Large intestine (tissue), 3 donors: ENCODE results near the gene SIRT2. TPM values are rescaled to one million over a fixed set of nuclear protein-coding genes. Genes with fewer than 3 reads are reported as not detected.
"Not testable (repeated sequence)": the region's sequence is repeated elsewhere in the genome, so short reads cannot be mapped to it uniquely, and the experiment has no call there.

ENCODE experiments used
- DNase-seq, 2 donors: peaks; one replicate each; pipeline versions ENCODE4 v3.0.0 to v3.0.0-alpha.2; 2013
- H3K27ac ChIP-seq: one replicate; pipeline ENCODE4 v1.5.1; 2013; ENCODE audit warnings: low read length
- H3K27me3 ChIP-seq: 2 replicates; pipeline ENCODE4 v1.6.1; 2013; ENCODE audit warnings: low read length; ENCODE audit not compliant: control insufficient read depth, insufficient read depth
- H3K36me3 ChIP-seq: 2 replicates; pipeline ENCODE4 v1.6.1; 2013; ENCODE audit warnings: low read length; ENCODE audit not compliant: control insufficient read depth, insufficient read depth
- H3K4me1 ChIP-seq: one replicate; pipeline ENCODE4 v1.6.1; 2013; ENCODE audit warnings: low read length; ENCODE audit not compliant: control insufficient read depth, insufficient read depth
- H3K4me3 ChIP-seq: one replicate; pipeline ENCODE4 v1.5.1; 2013; ENCODE audit warnings: low read length
- H3K9me3 ChIP-seq: one replicate; pipeline ENCODE4 v1.6.1; 2013; ENCODE audit warnings: mild to moderate bottlenecking, low read depth, low read length, moderate library complexity; ENCODE audit not compliant: control insufficient read depth
- WGBS: methylation state at CpG from one replicate; pipeline ENCODE4 v1.1.5; 2013; ENCODE audit warnings: low lambda C conversion rate; ENCODE audit not compliant: insufficient coverage; 5-methylcytosine and 5-hydroxymethylcytosine counted together
- polyA plus RNA-seq: library from polyadenylated mRNA; unstranded; fragments of 120-200 nt; gene quantifications from one replicate; pipeline ENCODE4 v1.2.1, GENCODE V29; 2013

The SIRT2 gene
- polyA plus RNA-seq, 1 donor, result 60.9 TPM

DNA sequence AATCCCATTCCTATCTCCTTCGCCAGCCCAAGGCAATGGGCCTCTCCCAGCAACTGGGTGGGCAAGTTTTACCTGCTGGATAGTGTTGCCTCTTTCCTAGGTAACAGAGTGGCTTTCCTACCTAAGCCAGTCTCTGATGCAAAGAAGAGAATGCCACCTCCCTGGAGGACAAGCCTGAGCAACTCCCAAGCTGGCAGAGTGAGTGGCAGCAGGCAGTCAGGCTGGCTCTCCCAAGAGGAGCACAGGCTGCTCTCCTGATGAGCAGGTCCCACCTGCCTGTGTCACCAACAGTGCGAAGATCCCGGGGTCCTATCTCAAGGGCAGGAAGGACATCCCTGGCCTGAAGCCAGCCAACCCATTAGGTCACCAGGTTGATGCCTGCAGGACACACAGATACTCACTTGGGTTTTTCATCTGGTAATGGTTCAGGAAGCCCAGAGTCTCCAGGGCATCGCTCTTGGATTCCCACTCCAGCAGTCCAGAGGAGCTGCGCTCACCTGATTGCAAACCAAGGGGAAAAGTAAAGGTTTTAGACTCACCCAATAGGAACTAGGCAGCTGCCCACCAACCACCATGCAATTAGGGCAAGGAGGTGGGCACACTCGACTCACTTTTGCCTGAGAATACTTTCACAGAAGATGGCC, 62.3 kb downstream of the SIRT2 start:
- Histone ChIP-seq H3K4me3 (no peak overlapping the region), H3K27ac (peak overlapping the region; percentile 44), H3K9me3 (no peaks in the 10 kb centered on the region), H3K36me3 (peaks cover 67% of the 10 kb centered on the region), H3K27me3 (no peaks in the 10 kb centered on the region), H3K4me1 (peaks cover 34% of the 10 kb centered on the region)
- no CpG with 5 or more reads among the region's 6 CpGs for WGBS
- DNase-seq, result no peak

DNA sequence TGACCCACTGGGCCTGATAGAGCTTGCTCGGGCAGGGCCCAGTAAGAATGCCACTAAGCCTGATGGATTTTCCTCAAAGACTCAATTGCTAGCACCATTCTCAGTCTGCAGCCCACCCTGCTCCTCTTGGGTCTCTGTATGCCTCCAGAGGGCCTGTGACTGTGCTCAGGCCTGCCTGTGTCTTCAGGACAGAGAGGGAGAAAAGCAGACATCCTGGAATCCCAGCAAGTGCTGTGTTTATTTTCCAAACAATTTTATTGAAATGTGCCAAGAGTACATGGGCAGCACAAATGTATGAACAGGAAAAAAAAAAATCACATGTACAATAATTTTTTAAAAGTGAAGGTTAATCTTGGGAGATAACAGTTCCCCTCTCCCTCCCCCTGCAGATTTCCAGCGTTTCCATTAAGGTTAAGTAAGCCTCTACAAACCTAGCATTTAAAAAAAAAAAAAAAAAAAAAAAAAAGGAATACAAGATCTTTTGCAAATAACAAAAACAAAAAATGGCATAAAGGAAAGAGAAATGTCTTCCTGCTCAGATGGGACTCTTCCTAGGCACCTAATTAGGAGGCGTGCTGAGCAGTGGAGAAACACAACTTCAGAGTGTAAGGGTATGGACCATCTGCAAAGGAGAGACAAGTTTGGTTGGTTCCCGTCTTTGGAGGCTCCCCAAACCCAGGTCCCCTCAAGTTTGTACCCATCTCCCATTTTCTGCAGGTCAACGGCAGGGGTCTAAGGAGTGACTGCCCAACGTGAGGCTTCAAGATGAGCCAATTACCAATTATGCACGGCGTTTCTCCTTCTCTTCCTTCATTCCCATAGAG, 63.0 kb downstream of the SIRT2 start:
- Histone ChIP-seq H3K27me3 (no peaks in the 10 kb centered on the region), H3K4me3 (no peak overlapping the region), H3K9me3 (no peaks in the 10 kb centered on the region), H3K27ac (no peak overlapping the region), H3K4me1 (peaks cover 35% of the 10 kb centered on the region), H3K36me3 (peaks cover 60% of the 10 kb centered on the region)
- no CpG with 5 or more reads among the region's 8 CpGs for WGBS
- DNase-seq, result no peak

DNA sequence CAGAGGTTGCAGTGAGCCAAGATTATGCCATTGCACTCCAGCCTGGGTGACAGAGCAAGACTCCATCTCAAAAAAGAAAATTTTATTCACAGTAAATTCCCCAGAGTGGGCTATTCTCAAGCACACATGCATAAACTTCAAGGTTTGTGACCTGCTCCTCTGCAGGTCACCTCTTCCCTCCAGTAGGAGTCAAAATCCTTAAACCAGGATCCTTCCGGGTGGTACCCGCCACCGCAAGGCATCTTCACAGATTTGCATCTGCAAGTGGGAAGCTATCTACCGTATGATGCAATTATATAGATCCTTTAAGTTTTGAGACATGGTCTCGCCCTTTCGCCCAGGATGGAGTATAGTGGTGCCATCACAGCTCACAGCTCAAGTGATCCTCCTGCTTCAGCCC, 64.8 kb downstream of the SIRT2 start:
- H3K27ac ChIP-seq, result no peak overlapping the region
- no peaks in the 10 kb centered on the region for H3K27me3 ChIP-seq
- no peaks in the 10 kb centered on the region for H3K9me3 ChIP-seq
- WGBS, result no CpG with 5 or more reads among the region's 6 CpGs
- no peak for DNase-seq
- H3K4me1 ChIP-seq, result peaks cover 45% of the 10 kb centered on the region
- peaks cover 51% of the 10 kb centered on the region for H3K36me3 ChIP-seq
- H3K4me3 ChIP-seq, result no peak overlapping the region

DNA sequence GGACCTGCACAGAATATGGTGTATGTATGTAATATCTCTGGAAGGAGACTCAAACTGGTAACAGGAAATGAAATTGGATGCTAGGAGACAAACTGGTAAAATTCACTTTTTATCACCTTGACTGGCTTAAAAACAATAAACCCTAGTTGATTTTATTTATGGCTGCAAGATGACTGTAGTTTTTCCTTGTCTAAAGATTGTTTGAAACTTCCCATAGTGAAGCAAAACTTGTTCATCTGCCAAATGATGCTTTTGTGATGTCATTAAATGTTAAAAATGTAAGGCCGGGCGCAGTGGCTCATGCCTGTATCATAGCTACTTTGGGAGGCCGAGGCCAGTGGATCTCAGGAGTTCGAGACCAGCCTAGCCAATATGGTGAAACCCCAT, 65.3 kb downstream of the SIRT2 start:
- DNase-seq, result no peak
- H3K27me3 ChIP-seq, result no peaks in the 10 kb centered on the region
- no peaks in the 10 kb centered on the region for H3K9me3 ChIP-seq
- H3K4me1 ChIP-seq, result peaks cover 40% of the 10 kb centered on the region
- no CpG with 5 or more reads among the region's 4 CpGs for WGBS
- no peak overlapping the region for H3K4me3 ChIP-seq
- H3K27ac ChIP-seq, result no peak overlapping the region
- peaks cover 46% of the 10 kb centered on the region for H3K36me3 ChIP-seq

DNA sequence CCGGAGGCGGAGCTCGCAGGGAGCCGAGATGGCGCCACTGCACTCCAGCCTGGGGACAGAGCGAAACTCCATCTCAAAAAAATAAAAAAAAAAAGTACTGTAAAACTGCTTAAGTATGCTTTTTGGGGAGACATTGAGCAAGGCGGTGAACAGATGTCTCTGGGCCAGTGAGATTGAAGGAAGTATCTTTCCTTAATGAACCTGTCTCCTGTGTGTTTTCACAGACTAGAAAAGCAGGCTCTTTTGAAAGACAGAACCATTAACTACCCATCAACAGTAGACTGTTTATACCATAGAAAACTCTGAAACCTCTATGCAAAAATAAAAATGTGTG, 66.4 kb downstream of the SIRT2 start:
- peaks cover 30% of the 10 kb centered on the region for H3K4me1 ChIP-seq
- no peaks in the 10 kb centered on the region for H3K9me3 ChIP-seq
- peaks cover 44% of the 10 kb centered on the region for H3K36me3 ChIP-seq
- H3K4me3 ChIP-seq, result no peak overlapping the region
- WGBS, result 100% methylated on average over 2 of the region's 7 CpGs
- H3K27ac ChIP-seq, result no peak overlapping the region
- no peak for DNase-seq
- H3K27me3 ChIP-seq, result no peaks in the 10 kb centered on the region

DNA sequence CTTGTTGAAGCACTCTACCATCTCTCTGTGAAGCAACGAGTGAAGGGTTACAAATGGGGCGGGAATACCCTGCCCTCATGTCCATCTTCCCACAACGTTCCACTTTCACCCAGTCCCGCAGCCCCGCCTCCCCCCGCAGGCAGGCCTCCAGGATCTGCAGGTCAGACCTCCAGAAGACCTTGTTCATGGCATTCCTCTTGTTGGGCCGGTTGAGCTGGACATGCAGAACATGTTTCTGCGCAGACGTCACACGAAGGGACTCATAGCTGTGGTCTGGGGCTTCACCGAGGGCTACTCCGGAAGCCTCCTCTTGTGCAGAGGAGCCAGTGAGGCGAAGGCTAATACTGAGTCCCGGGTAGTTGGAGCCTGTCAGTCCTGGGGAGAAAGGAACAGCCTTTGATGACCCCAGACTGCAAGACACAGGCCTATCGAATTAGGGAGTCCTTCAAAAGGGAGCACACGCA, 68.2 kb downstream of the SIRT2 start:
- H3K27ac ChIP-seq, result peak overlapping the region; percentile 80
- WGBS, result no CpG with 5 or more reads among the region's 16 CpGs
- peaks cover 35% of the 10 kb centered on the region for H3K36me3 ChIP-seq
- H3K4me1 ChIP-seq, result peaks cover 34% of the 10 kb centered on the region
- H3K9me3 ChIP-seq, result no peaks in the 10 kb centered on the region
- H3K27me3 ChIP-seq, result no peaks in the 10 kb centered on the region
- peak overlapping the region; percentile 82 for H3K4me3 ChIP-seq
- peak; percentile 48 to 66 for DNase-seq

DNA sequence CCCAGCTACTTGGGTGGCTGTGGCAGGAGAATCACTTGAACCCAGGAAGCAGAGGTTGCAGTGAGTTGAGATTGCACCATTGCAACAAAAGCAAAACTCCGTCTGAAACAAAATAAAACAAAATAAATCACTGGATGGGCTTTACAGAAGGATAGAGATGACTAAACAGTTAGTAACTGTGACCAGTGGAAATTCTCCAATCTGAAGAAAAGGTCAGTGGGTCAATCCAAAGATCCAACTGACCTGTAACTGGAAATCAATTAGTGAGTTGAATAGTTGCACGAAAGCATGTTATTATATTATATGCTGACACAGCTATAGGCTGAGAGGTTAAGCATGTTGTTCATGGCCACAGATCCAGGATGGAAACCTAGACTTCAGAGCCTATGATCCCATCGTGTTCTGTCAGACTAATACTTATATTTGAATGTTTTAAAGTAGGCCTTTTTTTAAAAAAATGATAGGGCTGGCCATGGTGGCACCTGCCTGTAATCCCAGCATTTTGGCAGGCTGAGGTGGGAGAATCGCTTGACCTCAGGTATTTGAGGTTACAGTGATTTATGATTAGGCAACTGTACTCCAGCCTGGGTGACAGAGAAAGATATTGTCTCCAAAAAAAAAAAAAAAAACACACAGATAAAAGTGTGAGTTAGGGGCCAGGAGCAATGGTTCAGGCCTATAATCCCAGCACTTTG, 69.2 kb downstream of the SIRT2 start:
- Histone ChIP-seq H3K4me1 (peaks cover 38% of the 10 kb centered on the region), H3K4me3 (no peak overlapping the region), H3K9me3 (no peaks in the 10 kb centered on the region), H3K27ac (no peak overlapping the region), H3K36me3 (peaks cover 26% of the 10 kb centered on the region), H3K27me3 (no peaks in the 10 kb centered on the region)
- whole genome bisulfite sequencing, result 100% methylated on average over 1 of the region's 4 CpGs
- no peak for DNase-seq

DNA sequence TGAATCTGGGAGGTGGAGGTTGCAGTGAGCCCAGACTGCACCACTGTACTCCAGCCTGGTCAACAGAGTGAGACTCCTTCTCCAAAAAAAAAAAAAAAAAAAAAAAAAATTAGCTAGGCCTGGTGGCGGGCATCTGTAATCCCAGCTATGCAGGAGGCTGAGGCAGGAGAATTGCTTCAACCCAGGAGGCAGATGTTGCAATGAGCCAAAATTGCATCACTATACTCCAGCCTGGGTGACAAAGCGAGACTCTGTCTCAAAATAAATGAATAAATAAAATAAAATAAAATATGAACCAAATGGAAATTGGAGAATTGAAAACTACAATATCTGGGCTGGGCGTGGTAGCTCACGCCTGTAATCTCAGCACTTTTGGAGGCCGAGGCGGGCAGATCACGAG, 70.2 kb downstream of the SIRT2 start:
- not testable (repeated sequence) for H3K4me3 ChIP-seq, H3K27ac ChIP-seq, DNase-seq, H3K27me3 ChIP-seq, H3K9me3 ChIP-seq
- peaks cover 25% of the 10 kb centered on the region for H3K36me3 ChIP-seq
- WGBS, result no CpG with 5 or more reads among the region's 7 CpGs
- H3K4me1 ChIP-seq, result peaks cover 44% of the 10 kb centered on the region

Other genes starting within 250 kb of the SIRT2 start
- gene CAPN12, start 155.1 kb downstream of the SIRT2 start, polyA plus RNA-seq, result 45.0 TPM
- 5.6 TPM for gene LGALS7, start 126.1 kb downstream of the SIRT2 start, polyA plus RNA-seq
- 3.6 TPM for gene LGALS7B, start 110.4 kb downstream of the SIRT2 start, polyA plus RNA-seq
- gene LGALS4, start 86.7 kb downstream of the SIRT2 start, polyA plus RNA-seq, result 680 TPM
- 289 TPM for gene ECH1, start 67.8 kb downstream of the SIRT2 start, polyA plus RNA-seq
- 271 TPM for gene HNRNPL, start 49.6 kb downstream of the SIRT2 start, polyA plus RNA-seq
- 31.8 TPM for gene RINL, start 21.3 kb downstream of the SIRT2 start, polyA plus RNA-seq
- 15.0 TPM for gene NFKBIB, start 351 bp upstream of the SIRT2 start, polyA plus RNA-seq
- gene CCER2, start 12.6 kb upstream of the SIRT2 start, polyA plus RNA-seq, result 1.0 TPM
- 34.9 TPM for gene SARS2, start 31.1 kb upstream of the SIRT2 start, polyA plus RNA-seq
- gene MRPS12, start 31.3 kb upstream of the SIRT2 start, polyA plus RNA-seq, result 23.5 TPM
- 88.6 TPM for gene FBXO17, start 76.1 kb upstream of the SIRT2 start, polyA plus RNA-seq
- gene FBXO27, start 132.9 kb upstream of the SIRT2 start, polyA plus RNA-seq, result 13.5 TPM
- 1.5 TPM for gene ACP7, start 184.8 kb upstream of the SIRT2 start, polyA plus RNA-seq
- 59.6 TPM for gene PAK4, start 226.2 kb upstream of the SIRT2 start, polyA plus RNA-seq